ENCODE measurements around the gene MFSD11.
"Not testable (repeated sequence)": the region's sequence is repeated elsewhere in the genome, so short reads cannot be mapped to it uniquely, and the experiment has no call there.

The MFSD11 gene

GRCh38 chr17:76698466-76698977 is 39.4 kb upstream of the MFSD11 start:
- not testable (repeated sequence) for DNase-seq (ENCODE audit: low read depth, low spot score); H3K4me1 ChIP-seq (ENCODE audit: control insufficient read depth, insufficient read depth, low read length); H3K9me3 ChIP-seq (ENCODE audit: control insufficient read depth, insufficient read depth, low read length); H3K36me3 ChIP-seq (ENCODE audit: control insufficient read depth, insufficient read depth, low read length); H3K27me3 ChIP-seq (ENCODE audit: control insufficient read depth, insufficient read depth, low read length); H3K27ac ChIP-seq (ENCODE audit: low read length); H3K4me3 ChIP-seq (ENCODE audit: low read length)
- WGBS (ENCODE audit: insufficient coverage, insufficient read length): no CpG with 5 or more reads among the region's 7 CpGs

- Histone ChIP-seq H3K27ac (ENCODE audit: low read length) (no peak overlapping the region), H3K4me3 (ENCODE audit: low read length) (no peak overlapping the region), H3K27me3 (ENCODE audit: control insufficient read depth, insufficient read depth, low read length) (no peaks in the 10 kb centered on the region), H3K9me3 (ENCODE audit: control insufficient read depth, insufficient read depth, low read length) (no peaks in the 10 kb centered on the region), H3K4me1 (ENCODE audit: control insufficient read depth, insufficient read depth, low read length) (peaks cover 10% of the 10 kb centered on the region), H3K36me3 (ENCODE audit: control insufficient read depth, insufficient read depth, low read length) (no peaks in the 10 kb centered on the region)
- DNase-seq (ENCODE audit: low read depth, low spot score): no peak
- WGBS (ENCODE audit: insufficient coverage, insufficient read length): no CpG with 5 or more reads among the region's 8 CpGs
Observed at GRCh38 chr17:76700270-76700616, 37.7 kb upstream of the MFSD11 start.

GRCh38 chr17:76700617-76701470 is 37.1 kb upstream of the MFSD11 start:
- no peaks in the 10 kb centered on the region for H3K9me3 ChIP-seq (ENCODE audit: control insufficient read depth, insufficient read depth, low read length)
- peaks cover 10% of the 10 kb centered on the region for H3K4me1 ChIP-seq (ENCODE audit: control insufficient read depth, insufficient read depth, low read length)
- no peak overlapping the region for H3K4me3 ChIP-seq (ENCODE audit: low read length)
- H3K27me3 ChIP-seq (ENCODE audit: control insufficient read depth, insufficient read depth, low read length): no peaks in the 10 kb centered on the region
- H3K36me3 ChIP-seq (ENCODE audit: control insufficient read depth, insufficient read depth, low read length): no peaks in the 10 kb centered on the region
- no peak for DNase-seq (ENCODE audit: low read depth, low spot score)
- no CpG with 5 or more reads among the region's 33 CpGs for WGBS (ENCODE audit: insufficient coverage, insufficient read length)
- no peak overlapping the region for H3K27ac ChIP-seq (ENCODE audit: low read length)

GRCh38 chr17:76701471-76701967 is 36.4 kb upstream of the MFSD11 start:
- Histone ChIP-seq H3K27ac (ENCODE audit: low read length) (no peak overlapping the region), H3K27me3 (ENCODE audit: control insufficient read depth, insufficient read depth, low read length) (no peaks in the 10 kb centered on the region), H3K36me3 (ENCODE audit: control insufficient read depth, insufficient read depth, low read length) (no peaks in the 10 kb centered on the region), H3K4me1 (ENCODE audit: control insufficient read depth, insufficient read depth, low read length) (peaks cover 10% of the 10 kb centered on the region), H3K9me3 (ENCODE audit: control insufficient read depth, insufficient read depth, low read length) (no peaks in the 10 kb centered on the region), H3K4me3 (ENCODE audit: low read length) (no peak overlapping the region)
- WGBS (ENCODE audit: insufficient coverage, insufficient read length): no CpG with 5 or more reads among the region's 11 CpGs
- no peak for DNase-seq (ENCODE audit: low read depth, low spot score)

- H3K4me3 ChIP-seq (ENCODE audit: low read length): no peak overlapping the region
- H3K36me3 ChIP-seq (ENCODE audit: control insufficient read depth, insufficient read depth, low read length): no peaks in the 10 kb centered on the region
- WGBS (ENCODE audit: insufficient coverage, insufficient read length): no CpG with 5 or more reads among the region's 2 CpGs
- no peak overlapping the region for H3K27ac ChIP-seq (ENCODE audit: low read length)
- peaks cover 10% of the 10 kb centered on the region for H3K4me1 ChIP-seq (ENCODE audit: control insufficient read depth, insufficient read depth, low read length)
- no peaks in the 10 kb centered on the region for H3K27me3 ChIP-seq (ENCODE audit: control insufficient read depth, insufficient read depth, low read length)
- H3K9me3 ChIP-seq (ENCODE audit: control insufficient read depth, insufficient read depth, low read length): no peaks in the 10 kb centered on the region
- DNase-seq (ENCODE audit: low read depth, low spot score): no peak
Observed at GRCh38 chr17:76702076-76702475, 35.8 kb upstream of the MFSD11 start.

GRCh38 chr17:76702941-76703637 is 34.8 kb upstream of the MFSD11 start:
- whole genome bisulfite sequencing (ENCODE audit: insufficient coverage, insufficient read length): no CpG with 5 or more reads among the region's 10 CpGs
- Histone ChIP-seq H3K4me1 (ENCODE audit: control insufficient read depth, insufficient read depth, low read length) (peaks cover 3% of the 10 kb centered on the region), H3K36me3 (ENCODE audit: control insufficient read depth, insufficient read depth, low read length) (no peaks in the 10 kb centered on the region), H3K9me3 (ENCODE audit: control insufficient read depth, insufficient read depth, low read length) (no peaks in the 10 kb centered on the region), H3K27ac (ENCODE audit: low read length) (no peak overlapping the region), H3K27me3 (ENCODE audit: control insufficient read depth, insufficient read depth, low read length) (no peaks in the 10 kb centered on the region), H3K4me3 (ENCODE audit: low read length) (no peak overlapping the region)
- DNase-seq (ENCODE audit: low read depth, low spot score): no peak

GRCh38 chr17:76704805-76705204 is 33.1 kb upstream of the MFSD11 start:
- no CpG with 5 or more reads among the region's 4 CpGs for WGBS (ENCODE audit: insufficient coverage, insufficient read length)
- Histone ChIP-seq H3K9me3 (ENCODE audit: control insufficient read depth, insufficient read depth, low read length) (no peaks in the 10 kb centered on the region), H3K4me3 (ENCODE audit: low read length) (no peak overlapping the region), H3K4me1 (ENCODE audit: control insufficient read depth, insufficient read depth, low read length) (peaks cover 10% of the 10 kb centered on the region), H3K27me3 (ENCODE audit: control insufficient read depth, insufficient read depth, low read length) (peaks cover 5% of the 10 kb centered on the region; the same call in 1 of the 2 replicates), H3K27ac (ENCODE audit: low read length) (no peak overlapping the region), H3K36me3 (ENCODE audit: control insufficient read depth, insufficient read depth, low read length) (no peaks in the 10 kb centered on the region)
- DNase-seq (ENCODE audit: low read depth, low spot score): no peak

GRCh38 chr17:76706817-76707216 is 31.1 kb upstream of the MFSD11 start:
- H3K27me3 ChIP-seq (ENCODE audit: control insufficient read depth, insufficient read depth, low read length): peaks cover 6% of the 10 kb centered on the region; the same call in 1 of the 2 replicates
- no CpG with 5 or more reads among the region's 3 CpGs for WGBS (ENCODE audit: insufficient coverage, insufficient read length)

GRCh38 chr17:76707985-76708807 is 29.7 kb upstream of the MFSD11 start:
- no peak for DNase-seq (ENCODE audit: low read depth, low spot score)
- peaks cover 10% of the 10 kb centered on the region for H3K4me1 ChIP-seq (ENCODE audit: control insufficient read depth, insufficient read depth, low read length)

More at GRCh38 chr17:76706817-76707216, 31.1 kb upstream of the MFSD11 start:
- H3K27ac ChIP-seq (ENCODE audit: low read length): no peak overlapping the region
- H3K9me3 ChIP-seq (ENCODE audit: control insufficient read depth, insufficient read depth, low read length): no peaks in the 10 kb centered on the region
- H3K36me3 ChIP-seq (ENCODE audit: control insufficient read depth, insufficient read depth, low read length): no peaks in the 10 kb centered on the region
- H3K4me1 ChIP-seq (ENCODE audit: control insufficient read depth, insufficient read depth, low read length): peaks cover 10% of the 10 kb centered on the region
- no peak overlapping the region for H3K4me3 ChIP-seq (ENCODE audit: low read length)
- no peak for DNase-seq (ENCODE audit: low read depth, low spot score)

More at GRCh38 chr17:76707985-76708807, 29.7 kb upstream of the MFSD11 start:
- no CpG with 5 or more reads among the region's 14 CpGs for WGBS (ENCODE audit: insufficient coverage, insufficient read length)
- Histone ChIP-seq H3K9me3 (ENCODE audit: control insufficient read depth, insufficient read depth, low read length) (no peaks in the 10 kb centered on the region), H3K27me3 (ENCODE audit: control insufficient read depth, insufficient read depth, low read length) (peaks cover 6% of the 10 kb centered on the region; the same call in 1 of the 2 replicates), H3K36me3 (ENCODE audit: control insufficient read depth, insufficient read depth, low read length) (no peaks in the 10 kb centered on the region), H3K27ac (ENCODE audit: low read length) (no peak overlapping the region), H3K4me3 (ENCODE audit: low read length) (no peak overlapping the region)
